HG03469 (cell line): ENCODE measurements around the gene IQSEC3.
"Not testable (repeated sequence)": the region's sequence is repeated elsewhere in the genome, so short reads cannot be mapped to it uniquely, and the experiment has no call there.

Source experiments
- ATAC-seq: cut with Tn5 transposase; IDR thresholded peaks from one replicate; pipeline ENCODE4 v1.9.1; 2021; ENCODE audit warnings: mild to moderate bottlenecking, moderate library complexity, moderate number of reproducible peaks; ENCODE audit not compliant: unreplicated experiment

Gene IQSEC3

GRCh38 chr12:210277-211141 is 143.9 kb downstream of the IQSEC3 start:
- ATAC-seq = no peak

DNA sequence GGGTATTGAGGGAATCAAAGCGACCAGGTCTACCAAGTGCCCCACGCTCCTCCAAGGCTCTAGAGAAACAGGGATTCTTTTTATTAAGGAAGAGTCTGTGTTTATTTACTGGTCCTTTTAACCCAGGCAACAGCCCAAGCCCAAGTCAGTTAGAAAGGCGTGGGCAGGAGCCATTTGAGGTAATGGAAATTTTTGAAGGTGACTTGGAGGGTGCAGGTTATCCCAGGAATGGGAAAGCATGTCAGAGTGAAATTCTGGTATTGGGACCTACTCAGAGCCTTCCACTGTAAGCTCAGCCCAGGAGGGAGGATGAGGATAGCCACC is 144.5 kb downstream of the IQSEC3 start:
- no peak for ATAC-seq

- no peak for ATAC-seq
These were observed 145.3 kb downstream of the IQSEC3 start for GRCh38 chr12:211639-212414.

DNA sequence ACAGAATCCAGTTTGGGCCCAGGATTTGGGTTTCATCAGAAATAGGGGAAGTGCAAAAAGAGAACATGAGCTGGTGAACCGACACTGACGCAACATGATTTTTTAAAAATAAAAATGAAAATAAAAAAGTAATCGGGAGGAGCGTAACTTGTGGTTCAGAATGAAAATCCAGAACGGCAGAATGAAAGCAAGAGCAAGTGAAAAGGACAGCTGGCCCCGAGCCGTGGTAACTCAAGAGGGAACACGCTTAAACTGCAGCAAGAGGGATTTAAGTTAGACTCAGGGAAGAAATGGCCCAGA is 145.8 kb downstream of the IQSEC3 start:
- ATAC-seq = no peak

DNA sequence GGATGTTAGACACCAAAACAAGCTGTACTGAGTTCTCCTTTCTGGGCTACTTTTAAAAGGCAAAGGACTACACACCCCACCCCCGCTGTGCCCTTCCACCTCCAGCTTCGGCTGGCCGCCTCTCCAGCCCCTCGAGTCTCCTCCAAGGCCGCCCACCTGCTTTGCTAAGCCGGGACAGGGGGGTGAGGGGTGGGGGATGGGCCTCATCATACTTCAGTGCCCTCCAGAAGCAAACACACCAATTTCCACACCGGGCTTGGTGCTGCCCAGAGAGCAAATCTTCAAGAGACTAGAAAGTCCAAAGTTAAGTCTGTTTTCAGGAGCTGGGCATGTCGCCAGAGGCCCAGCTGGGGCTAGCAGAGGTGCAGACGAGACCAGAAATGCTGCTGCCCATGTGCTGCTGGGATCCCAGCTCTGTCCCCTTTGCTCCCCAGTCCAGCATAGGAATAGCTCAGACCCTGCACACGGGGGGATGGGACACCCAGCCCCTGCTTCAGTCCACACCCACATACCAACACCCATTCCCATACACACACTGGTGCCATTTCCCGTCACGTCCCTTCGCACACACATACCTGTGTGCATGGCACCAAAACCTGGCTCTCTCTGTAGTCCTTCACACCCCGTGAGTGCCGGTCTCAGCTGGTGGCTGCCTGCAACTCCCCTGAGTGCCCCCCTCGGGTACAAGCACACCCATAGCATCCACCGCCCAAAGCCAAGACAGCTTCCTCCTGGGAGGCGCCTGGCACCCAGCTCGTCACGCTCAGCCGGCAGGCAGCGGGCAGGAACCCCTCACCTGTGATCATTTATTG is 146.4 kb downstream of the IQSEC3 start:
- no peak for ATAC-seq

GRCh38 chr12:213527-213932 is 147.0 kb downstream of the IQSEC3 start:
- ATAC-seq = no peak

GRCh38 chr12:214003-214741 is 147.6 kb downstream of the IQSEC3 start, which contains the start of gene SLC6A12:
SLC6A12 (minus strand) TSS chr12:214157; CDS start chr12:209986, 4,171 bp downstream.
- ATAC-seq = no peak

DNA sequence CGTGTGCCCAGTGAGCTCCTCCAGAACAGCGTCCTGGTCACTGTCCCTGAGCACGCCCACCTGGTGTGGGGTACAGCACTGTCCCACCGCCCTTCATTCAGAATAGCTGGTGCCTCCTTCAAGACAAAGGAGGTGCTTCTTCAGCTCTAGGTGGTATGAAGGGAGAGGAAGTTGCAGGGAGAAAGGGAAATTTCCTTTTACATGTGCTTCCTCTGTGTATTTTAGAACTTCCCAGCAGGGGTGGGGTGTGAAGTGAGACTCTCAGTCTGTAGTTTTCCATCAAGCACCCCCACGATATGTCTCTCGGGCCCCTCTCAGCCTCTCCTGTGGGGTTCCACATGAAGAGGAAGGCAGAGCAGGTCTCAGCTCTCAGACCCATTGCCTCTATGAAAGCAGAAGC is 148.5 kb downstream of the IQSEC3 start:
- no peak for ATAC-seq

GRCh38 chr12:217029-217428 is 150.5 kb downstream of the IQSEC3 start:
- ATAC-seq = not testable (repeated sequence)

- ATAC-seq = no peak
These were observed 151.7 kb downstream of the IQSEC3 start for GRCh38 chr12:218221-218620.

- ATAC-seq = no peak
These were observed 152.4 kb downstream of the IQSEC3 start for GRCh38 chr12:218728-219590.

GRCh38 chr12:219891-220352 is 153.4 kb downstream of the IQSEC3 start:
- ATAC-seq = no peak

- ATAC-seq = no peak
These were observed 153.9 kb downstream of the IQSEC3 start for GRCh38 chr12:220491-220890.

- ATAC-seq = no peak
These were observed 154.5 kb downstream of the IQSEC3 start for GRCh38 chr12:220946-221550.

DNA sequence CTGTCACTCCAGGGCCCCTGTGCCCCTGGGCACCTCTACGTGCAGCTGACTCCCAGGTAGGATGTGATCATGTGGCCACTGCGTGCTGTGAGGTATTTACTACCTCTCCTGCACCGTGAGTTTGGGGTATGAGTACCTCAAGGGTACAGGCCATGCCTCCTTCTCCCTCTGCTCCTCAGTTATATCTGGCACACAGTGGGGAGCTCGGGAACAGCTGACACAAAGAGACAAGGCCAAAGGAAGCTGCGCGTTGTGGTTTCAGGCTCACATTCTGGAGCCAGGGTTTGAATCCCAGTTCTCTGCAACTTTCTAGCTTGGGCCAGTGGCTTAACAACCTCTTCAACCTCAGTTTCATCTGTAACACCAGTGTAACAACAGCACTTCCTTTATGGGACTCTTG is 155.2 kb downstream of the IQSEC3 start:
- no peak for ATAC-seq

DNA sequence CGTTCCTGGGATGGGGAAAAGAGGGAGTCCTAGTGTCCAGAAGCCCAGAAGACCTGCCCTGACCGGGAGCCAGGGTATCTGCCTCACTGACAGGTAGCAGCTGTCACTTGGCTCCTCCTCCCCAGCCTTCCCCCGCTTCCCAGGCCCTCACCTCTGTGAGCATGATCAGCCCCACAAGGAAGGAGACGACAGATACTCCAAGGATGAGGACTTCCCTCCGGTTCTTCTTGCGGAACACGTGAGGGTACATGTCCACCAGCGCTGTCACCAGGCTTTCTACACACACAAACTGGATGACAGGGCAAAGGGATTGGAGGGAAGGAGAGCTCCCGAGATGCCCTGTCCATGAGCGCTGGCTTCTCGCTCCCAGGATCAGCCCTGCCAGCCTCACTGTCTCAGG is 157.3 kb downstream of the IQSEC3 start:
- no peak for ATAC-seq

DNA sequence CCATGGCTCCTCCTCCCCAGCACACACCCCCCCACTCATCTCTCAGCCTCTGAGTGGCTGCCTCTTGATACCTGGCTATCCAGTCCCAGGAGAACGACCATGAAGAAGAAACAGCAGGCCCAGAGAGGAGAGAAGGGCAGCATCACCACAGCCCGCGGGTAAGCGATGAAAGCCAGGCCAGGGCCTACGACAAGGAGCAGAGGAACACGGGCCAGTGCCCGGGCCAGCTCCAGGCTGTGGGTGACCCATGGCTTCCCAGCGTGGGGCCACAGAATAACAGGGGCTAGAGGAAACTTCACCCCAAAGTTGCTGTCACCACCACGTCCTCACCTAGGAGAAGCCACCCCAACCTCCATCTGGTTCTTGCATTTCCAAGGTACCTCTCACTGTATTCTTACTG is 157.8 kb downstream of the IQSEC3 start:
- ATAC-seq = no peak

DNA sequence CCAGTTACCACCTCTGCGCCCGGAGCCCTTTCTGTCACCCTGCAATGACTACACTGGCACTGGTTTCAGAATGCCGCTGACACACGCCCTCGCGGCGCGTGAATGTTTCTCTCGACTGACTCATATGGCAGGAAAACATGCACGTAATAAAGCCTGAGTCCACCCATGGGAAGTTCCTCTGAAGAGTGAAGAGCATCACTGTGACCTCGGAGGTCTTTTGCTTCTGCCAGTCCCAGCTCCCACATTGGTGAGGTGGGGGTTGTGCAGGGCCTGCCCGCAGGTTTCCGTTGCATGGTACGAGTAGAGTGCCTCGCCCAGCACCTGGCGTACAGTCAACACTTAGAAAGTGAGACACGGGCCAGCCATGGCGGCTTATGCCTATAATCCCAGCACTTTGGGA is 158.4 kb downstream of the IQSEC3 start:
- no peak for ATAC-seq

DNA sequence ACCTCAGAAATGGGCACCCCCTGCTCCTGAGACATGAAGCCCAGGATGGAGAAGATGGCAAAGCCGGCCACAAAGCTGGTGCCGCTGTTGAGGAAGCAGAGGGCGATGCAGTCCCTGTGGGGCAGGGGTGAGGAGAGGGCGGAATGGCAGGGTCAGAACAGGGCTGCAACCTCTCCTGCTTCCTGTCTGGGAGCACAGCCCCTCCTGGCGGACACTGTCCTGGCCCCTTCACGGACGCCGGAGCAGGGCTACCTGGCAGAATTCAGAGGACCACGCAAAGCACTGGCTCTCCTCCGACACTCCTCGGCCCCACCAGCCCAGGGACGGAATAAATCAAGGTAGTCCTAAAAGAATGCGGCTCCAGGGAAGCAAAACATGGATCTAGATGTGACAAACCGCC is 159.8 kb downstream of the IQSEC3 start:
- no peak for ATAC-seq
